Loucy (cell line): ENCODE measurements around the gene SLC35B2.
A peak's percentile ranks its signal among the peaks of the same experiment; 100 is the strongest.

Experiments used
- H2AFZ ChIP-seq: fragments of 200-600 bp; sonication (generic); 2 replicates; pipeline ENCODE4 v1.6.0; 2016; ENCODE audit warnings: antibody characterized with exemption, mild to moderate bottlenecking, low read length, moderate library complexity
- H3F3A ChIP-seq: fragments of 200-600 bp; 2 replicates; pipeline ENCODE4 v1.6.0; 2016; ENCODE audit warnings: antibody characterized with exemption, low read depth, mild to moderate bottlenecking
- H3K27me3 ChIP-seq: fragments of 200-600 bp; sonication (generic); 2 replicates; pipeline ENCODE4 v1.6.1; 2014; ENCODE audit warnings: low read length, mild to moderate bottlenecking; ENCODE audit not compliant: insufficient read depth, poor library complexity, severe bottlenecking
- H3K36me3 ChIP-seq: fragments of 200-600 bp; sonication (generic); 2 replicates; pipeline ENCODE4 v1.6.1; 2016; ENCODE audit warnings: low read length; ENCODE audit not compliant: insufficient read depth
- H3K4me1 ChIP-seq: fragments of 200-600 bp; sonication (generic); 2 replicates; pipeline ENCODE4 v1.5.1; 2014; ENCODE audit warnings: low read length, mild to moderate bottlenecking; ENCODE audit not compliant: insufficient read depth, poor library complexity, severe bottlenecking
- H3K4me2 ChIP-seq: fragments of 200-600 bp; sonication (generic); 2 replicates; pipeline ENCODE4 v1.6.0; 2014; ENCODE audit warnings: antibody characterized with exemption, low read length, low read depth, mild to moderate bottlenecking; ENCODE audit not compliant: poor library complexity, severe bottlenecking
- H3K4me3 ChIP-seq: fragments of 200-600 bp; sonication (generic); 2 replicates; pipeline ENCODE4 v1.5.1; 2014; ENCODE audit warnings: low read length, mild to moderate bottlenecking, mixed read lengths; ENCODE audit not compliant: poor library complexity, severe bottlenecking
- H3K79me2 ChIP-seq: fragments of 200-600 bp; sonication (generic); 2 replicates; pipeline ENCODE4 v1.6.1; 2014; ENCODE audit warnings: low read length; ENCODE audit not compliant: insufficient read depth
- H3K9ac ChIP-seq: fragments of 200-600 bp; sonication (generic); 2 replicates; pipeline ENCODE4 v1.6.0; 2014; ENCODE audit warnings: mild to moderate bottlenecking, low read depth, low read length, moderate library complexity; ENCODE audit not compliant: poor library complexity, severe bottlenecking
- H3K9me2 ChIP-seq: fragments of 200-600 bp; sonication (generic); replicated peaks from 2 replicates; pipeline ENCODE4 v1.6.1; 2016; ENCODE audit warnings: low read depth, low read length, mixed read lengths
- H3K9me3 ChIP-seq: fragments of 200-600 bp; sonication (generic); 2 replicates; pipeline ENCODE4 v1.6.1; 2014; ENCODE audit warnings: mild to moderate bottlenecking, antibody characterized with exemption, low read length, low read depth; ENCODE audit not compliant: insufficient read depth
- H4K20me1 ChIP-seq: fragments of 200-600 bp; sonication (generic); 2 replicates; pipeline ENCODE4 v1.6.0; 2014; ENCODE audit warnings: antibody characterized with exemption, low read length, mild to moderate bottlenecking; ENCODE audit not compliant: insufficient read depth, poor library complexity, severe bottlenecking
- CTCF ChIP-seq: fragments of 200-600 bp; sonication (generic); conservative IDR thresholded peaks from 2 replicates; pipeline ENCODE4 v1.5.1; 2014; ENCODE audit warnings: mild to moderate bottlenecking, antibody characterized with exemption, low read length
- EZH2phosphoT487 ChIP-seq: fragments of 200-600 bp; IDR thresholded peaks from 2 replicates; pipeline ENCODE4 v1.6.1; 2018; ENCODE audit warnings: antibody characterized with exemption, mild to moderate bottlenecking, moderate library complexity, borderline replicate concordance

SLC35B2 gene

GRCh38 chr6:44249082-44249748 lies 8.1 kb downstream of the SLC35B2 start:
- Histone ChIP-seq H3K4me2 (peak overlapping the region; percentile 96), H3K9ac (peak overlapping the region; percentile 97), H4K20me1 (peaks cover 71% of the 10 kb centered on the region), H2AFZ (no peak overlapping the region), H3K4me3 (peak overlapping the region; percentile 98), H3K9me2 (no peaks in the 10 kb centered on the region), H3K79me2 (peaks cover 66% of the 10 kb centered on the region), H3K27me3 (peaks cover 3% of the 10 kb centered on the region), H3K4me1 (peaks cover 33% of the 10 kb centered on the region), H3F3A (peaks cover 7% of the 10 kb centered on the region; the same call in 1 of the 2 replicates), H3K36me3 (peaks cover 59% of the 10 kb centered on the region), H3K9me3 (no peaks in the 10 kb centered on the region)
- TF ChIP-seq EZH2phosphoT487 = no peak
- TF ChIP-seq CTCF = no peak

GRCh38 chr6:44248579-44248978 lies 8.7 kb downstream of the SLC35B2 start:
- Histone ChIP-seq H4K20me1 (peaks cover 65% of the 10 kb centered on the region), H3K4me1 (peaks cover 30% of the 10 kb centered on the region), H3K9me2 (no peaks in the 10 kb centered on the region), H3F3A (peaks cover 4% of the 10 kb centered on the region; the same call in 1 of the 2 replicates), H3K79me2 (peaks cover 60% of the 10 kb centered on the region), H3K4me3 (peak overlapping the region; percentile 98), H2AFZ (no peak overlapping the region), H3K9ac (peak overlapping the region; percentile 97), H3K36me3 (peaks cover 53% of the 10 kb centered on the region), H3K9me3 (no peaks in the 10 kb centered on the region), H3K27me3 (peaks cover 3% of the 10 kb centered on the region), H3K4me2 (peak overlapping the region; percentile 96)
- TF ChIP-seq EZH2phosphoT487 (no peak), CTCF (no peak)

GRCh38 chr6:44247338-44248302 lies 9.7 kb downstream of the SLC35B2 start:
- Histone ChIP-seq H3K4me1 (peaks cover 30% of the 10 kb centered on the region), H3K27me3 (peaks cover 3% of the 10 kb centered on the region), H3F3A (peaks cover 4% of the 10 kb centered on the region; the same call in 1 of the 2 replicates), H3K4me2 (peak overlapping the region; percentile 96), H3K36me3 (peaks cover 43% of the 10 kb centered on the region), H3K79me2 (peaks cover 56% of the 10 kb centered on the region), H3K9ac (peak overlapping the region; percentile 97), H3K4me3 (peak overlapping the region; percentile 98), H4K20me1 (peaks cover 55% of the 10 kb centered on the region), H3K9me2 (no peaks in the 10 kb centered on the region), H2AFZ (0 out of 2 replicates have a peak overlapping the region, but pooled peaks have one; percentile 16), H3K9me3 (no peaks in the 10 kb centered on the region)
- TF ChIP-seq EZH2phosphoT487 (no peak), CTCF (no peak)
